ENCODE results near the gene SERTAD2. TPM values are rescaled to one million over a fixed set of nuclear protein-coding genes. Genes with fewer than 3 reads are reported as not detected.
A peak's percentile ranks its signal among the peaks of the same experiment; 100 is the strongest.

Gene SERTAD2
- total RNA-seq, 2 donors from 2014 or later = 15.3 to 26.0 TPM

GRCh38 chr2:64591188-64591587, 62.5 kb downstream of the SERTAD2 start:
- Histone ChIP-seq H3K9me3 (no peaks in the 10 kb centered on the region), H3K4me3 (no peak overlapping the region), H3K36me3 (peaks cover 0 to 4% of the 10 kb centered on the region in 2 donors), H3K27ac (no peak overlapping the region), H3K27me3 (replicated peaks; ENCODE audit: insufficient read depth) (no peaks in the 10 kb centered on the region), H3K4me1 (replicated peaks) (no peaks in the 10 kb centered on the region)
- TF ChIP-seq CTCF (IDR thresholded peaks at IDR 0.05) = no peak
- no peak for TF ChIP-seq POLR2AphosphoS5 (IDR thresholded peaks at IDR 0.05)
- TF ChIP-seq POLR2A (IDR thresholded peaks at IDR 0.05) = no peak
- WGBS = 82% methylated on average over 4 of the region's 4 CpGs
- no peak for DNase-seq (ENCODE audit: low spot score)
- intact Hi-C loops (cut with DNase I) = no loop called here

GRCh38 chr2:64587561-64587960, 66.2 kb downstream of the SERTAD2 start:
- TF ChIP-seq POLR2A (IDR thresholded peaks at IDR 0.05) (no peak), CTCF (IDR thresholded peaks at IDR 0.05) (no peak), POLR2AphosphoS5 (IDR thresholded peaks at IDR 0.05) (no peak)
- H3K27me3 ChIP-seq (replicated peaks; ENCODE audit: insufficient read depth) = no peaks in the 10 kb centered on the region
- H3K36me3 ChIP-seq = peaks cover 0 to 4% of the 10 kb centered on the region in 2 donors
- H3K4me3 ChIP-seq = no peak overlapping the region
- H3K27ac ChIP-seq = no peak overlapping the region
- no peaks in the 10 kb centered on the region for H3K4me1 ChIP-seq (replicated peaks)
- no peaks in the 10 kb centered on the region for H3K9me3 ChIP-seq
- intact Hi-C loops (cut with DNase I) = loop anchor here (2.0 kb wide), 1 partner anchor 277 kb away; no protein-coding TSS in a partner anchor
- no peak for DNase-seq (ENCODE audit: low spot score)

GRCh38 chr2:64586883-64587481, 66.7 kb downstream of the SERTAD2 start:
- intact Hi-C loops (cut with DNase I) = loop anchor here (2.0 kb wide), 1 partner anchor 278 kb away; no protein-coding TSS in a partner anchor
- 46% methylated on average over 6 of the region's 6 CpGs for WGBS

GRCh38 chr2:64586054-64586453, 67.7 kb downstream of the SERTAD2 start:
- H3K9me3 ChIP-seq = no peaks in the 10 kb centered on the region
- no peak overlapping the region for H3K4me3 ChIP-seq
- DNase-seq (ENCODE audit: low spot score) = no peak
- no peaks in the 10 kb centered on the region for H3K4me1 ChIP-seq (replicated peaks)
- no peak overlapping the region for H3K27ac ChIP-seq
- no peaks in the 10 kb centered on the region for H3K36me3 ChIP-seq
- intact Hi-C loops (cut with DNase I) = loop anchor here (2.0 kb wide), 1 partner anchor 279 kb away; no protein-coding TSS in a partner anchor
- 87% methylated on average over 4 of the region's 4 CpGs for WGBS
- TF ChIP-seq POLR2A (IDR thresholded peaks at IDR 0.05) = no peak
- no peak for TF ChIP-seq CTCF (IDR thresholded peaks at IDR 0.05)
- TF ChIP-seq POLR2AphosphoS5 (IDR thresholded peaks at IDR 0.05) = no peak
- no peaks in the 10 kb centered on the region for H3K27me3 ChIP-seq (replicated peaks; ENCODE audit: insufficient read depth)

More at GRCh38 chr2:64586883-64587481, 66.7 kb downstream of the SERTAD2 start:
- Histone ChIP-seq H3K27me3 (replicated peaks; ENCODE audit: insufficient read depth) (no peaks in the 10 kb centered on the region), H3K4me1 (replicated peaks) (no peaks in the 10 kb centered on the region), H3K36me3 (no peaks in the 10 kb centered on the region), H3K9me3 (no peaks in the 10 kb centered on the region), H3K4me3 (no peak overlapping the region), H3K27ac (no peak overlapping the region)
- no peak for DNase-seq (ENCODE audit: low spot score)
- TF ChIP-seq CTCF (IDR thresholded peaks at IDR 0.05) (peak in 3 of 4 experiments; percentile 48 to 76 (median 71)), POLR2AphosphoS5 (IDR thresholded peaks at IDR 0.05) (peak; percentile 44), POLR2A (IDR thresholded peaks at IDR 0.05) (no peak)

- no peak for TF ChIP-seq POLR2A (IDR thresholded peaks at IDR 0.05)
- TF ChIP-seq CTCF (IDR thresholded peaks at IDR 0.05) = no peak
- TF ChIP-seq POLR2AphosphoS5 (IDR thresholded peaks at IDR 0.05) = no peak
- Histone ChIP-seq H3K4me3 (no peak overlapping the region), H3K27me3 (replicated peaks; ENCODE audit: insufficient read depth) (no peaks in the 10 kb centered on the region), H3K9me3 (no peaks in the 10 kb centered on the region), H3K36me3 (no peaks in the 10 kb centered on the region), H3K27ac (no peak overlapping the region), H3K4me1 (replicated peaks) (no peaks in the 10 kb centered on the region)
- intact Hi-C loops (cut with DNase I) = no loop called here
- no peak for DNase-seq (ENCODE audit: low spot score)
- 71% methylated on average over 5 of the region's 5 CpGs for WGBS
Measured at GRCh38 chr2:64582774-64583340, 70.9 kb downstream of the SERTAD2 start.
